Cortex of kidney (tissue), 1 donor: ENCODE data around the gene S100A9.
"Not testable (repeated sequence)": the region's sequence is repeated elsewhere in the genome, so short reads cannot be mapped to it uniquely, and the experiment has no call there.

ENCODE experiments used
- DNase-seq: peaks from one replicate; lab custom pipeline; 2025; lab: John Stamatoyannopoulos, UW

S100A9 gene

DNA sequence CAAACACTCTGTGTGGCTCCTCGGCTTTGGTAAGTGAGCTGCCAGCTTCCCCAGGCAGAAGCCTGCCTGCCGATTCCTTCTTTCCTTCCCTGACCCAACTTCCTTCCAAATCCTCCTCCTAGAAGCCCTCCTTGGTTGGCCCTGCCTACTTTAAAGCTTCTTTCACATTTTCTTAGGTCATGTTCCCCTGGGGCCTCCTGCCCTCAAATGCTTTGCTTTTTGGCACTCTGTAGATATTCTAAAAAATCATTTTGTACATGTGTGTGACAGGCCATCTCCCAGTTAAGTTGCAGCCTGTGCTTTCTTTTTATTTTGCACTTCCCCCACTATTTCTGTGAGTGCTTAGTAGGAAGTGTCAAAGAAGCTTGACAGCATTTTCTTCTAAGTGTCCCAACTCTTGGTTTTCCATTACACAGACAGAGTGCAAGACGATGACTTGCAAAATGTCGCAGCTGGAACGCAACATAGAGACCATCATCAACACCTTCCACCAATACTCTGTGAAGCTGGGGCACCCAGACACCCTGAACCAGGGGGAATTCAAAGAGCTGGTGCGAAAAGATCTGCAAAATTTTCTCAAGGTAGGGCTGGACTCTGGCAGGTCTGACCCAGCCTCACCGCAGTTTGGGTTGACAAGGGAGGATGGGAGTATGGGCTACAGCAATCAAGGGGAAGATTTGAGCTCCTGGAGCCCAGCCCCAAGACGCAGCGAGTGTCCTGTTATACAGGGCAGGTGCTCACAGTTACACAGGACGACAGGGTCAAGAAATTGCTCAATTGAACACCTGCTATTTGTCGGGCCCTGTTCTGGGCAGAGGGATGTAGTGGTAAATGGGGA lies at the start of gene S100A9:
Gene S100A9 (plus strand): TSS at position 2 of the 838 bp plus-strand sequence. CDS start 430 bp downstream, at position 432.
- DNase-seq = no peak

DNA sequence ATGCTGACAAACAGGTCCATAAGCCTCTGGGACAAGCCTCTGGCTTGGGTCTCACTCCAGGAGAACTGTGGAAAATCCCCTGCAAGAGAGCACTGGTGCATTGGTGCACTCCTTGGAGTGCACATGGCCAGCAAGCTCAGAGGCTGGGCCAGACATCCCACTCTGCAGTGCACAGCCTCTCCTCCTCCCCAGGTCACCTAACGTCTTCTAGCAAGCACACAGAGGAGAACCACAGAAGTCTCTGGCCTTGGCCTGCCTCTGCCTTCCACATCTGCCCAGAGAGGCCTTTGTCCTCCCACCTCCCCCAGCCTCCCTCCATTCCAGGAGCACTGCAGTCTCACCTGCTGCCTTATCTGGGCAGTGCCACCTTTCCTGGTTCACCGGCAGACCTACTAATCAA lies 49.1 kb upstream of the S100A9 start:
- DNase-seq = no peak

DNA sequence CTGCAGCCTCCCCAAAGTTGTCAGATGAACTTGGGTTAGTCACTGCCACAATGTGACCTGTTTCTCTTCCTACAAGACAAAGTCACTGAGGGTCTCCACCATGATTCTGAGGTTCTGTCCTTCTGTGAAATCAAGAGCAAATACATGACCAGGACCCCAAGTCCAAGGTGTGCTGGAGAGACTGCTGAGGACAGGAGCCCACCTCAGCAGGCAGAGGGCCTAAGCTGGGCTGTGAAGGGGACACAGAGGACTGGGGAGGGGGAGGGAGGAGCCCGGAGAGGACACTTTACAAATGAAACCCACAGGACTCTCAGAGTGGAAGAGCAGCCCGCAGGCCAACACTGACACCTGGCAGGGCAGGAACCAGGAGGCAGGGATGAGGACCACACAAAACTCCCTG lies 48.2 kb upstream of the S100A9 start:
- DNase-seq = no peak

DNA sequence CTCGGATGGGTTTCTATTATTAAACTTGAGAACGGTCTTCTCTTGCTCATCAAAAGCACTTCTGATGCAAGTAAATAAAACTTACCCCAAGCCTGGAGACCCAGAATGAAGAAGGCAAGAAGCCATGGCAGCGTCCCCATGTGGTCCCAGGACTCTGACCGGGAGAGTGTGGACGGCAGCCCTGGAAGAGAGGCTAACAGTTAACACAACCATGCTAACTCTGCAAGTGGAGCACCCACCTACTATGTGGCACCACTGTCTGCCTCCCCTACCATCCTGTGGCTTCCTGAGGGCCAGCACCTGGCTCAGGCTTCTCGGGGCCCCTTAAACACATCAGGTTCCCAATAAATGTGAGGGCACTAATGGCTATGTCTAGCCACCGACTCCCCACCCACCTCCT lies 47.1 kb upstream of the S100A9 start:
- no peak for DNase-seq

DNA sequence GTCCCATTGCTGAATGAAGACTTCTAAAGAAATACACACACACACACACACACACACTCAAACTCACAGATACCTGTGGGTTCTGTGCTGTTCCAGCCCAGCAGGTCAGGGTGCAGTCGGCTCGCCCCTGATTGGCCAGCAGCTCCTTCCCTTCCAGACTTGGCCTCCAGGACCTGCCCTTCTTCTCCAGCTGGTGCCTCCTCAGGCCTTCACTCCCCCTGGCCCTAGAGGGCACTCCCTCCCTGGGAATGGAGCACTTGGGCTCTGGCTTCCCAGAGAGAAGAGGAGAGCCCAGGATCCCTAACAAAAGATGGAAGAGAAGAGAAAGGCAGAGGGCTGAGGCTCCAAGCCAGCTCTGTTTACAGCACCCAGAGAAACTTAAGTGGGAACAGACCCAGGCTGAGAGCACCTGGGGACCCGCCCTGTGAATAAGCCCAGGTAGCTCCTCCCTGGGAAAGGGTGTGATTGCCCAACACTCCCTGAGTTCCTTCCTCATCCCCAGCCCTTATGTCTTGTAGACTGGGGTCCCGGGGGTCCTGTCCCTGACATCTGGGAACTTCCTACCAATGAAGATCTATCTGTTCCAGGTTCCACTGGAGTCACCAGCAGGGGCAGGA lies 45.0 kb upstream of the S100A9 start, which contains the start of gene PGLYRP3:
Gene PGLYRP3 (minus strand): TSS at position 383 of the 617 bp plus-strand sequence. CDS start 2,287 bp downstream, outside the sequence.
- no peak for DNase-seq

DNA sequence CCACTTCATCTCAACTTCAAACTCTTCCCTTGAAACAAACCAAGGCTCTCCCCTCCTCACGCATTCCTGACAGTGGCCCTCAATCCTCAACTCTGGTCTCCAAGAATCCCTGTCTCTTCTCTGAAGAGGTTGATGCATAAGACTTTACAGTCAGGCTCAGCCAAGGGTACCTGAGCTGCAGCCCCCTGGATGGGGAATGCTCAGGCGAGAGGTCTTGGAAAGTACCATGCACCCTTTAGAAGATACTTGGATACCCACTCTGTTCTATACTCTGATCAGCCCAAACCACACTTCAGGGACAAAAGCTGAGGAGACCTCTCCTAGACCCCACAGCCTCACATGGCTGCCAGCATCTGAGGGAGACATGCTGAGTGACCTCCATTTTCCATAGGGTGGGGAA lies 44.4 kb upstream of the S100A9 start:
- DNase-seq = no peak

DNA sequence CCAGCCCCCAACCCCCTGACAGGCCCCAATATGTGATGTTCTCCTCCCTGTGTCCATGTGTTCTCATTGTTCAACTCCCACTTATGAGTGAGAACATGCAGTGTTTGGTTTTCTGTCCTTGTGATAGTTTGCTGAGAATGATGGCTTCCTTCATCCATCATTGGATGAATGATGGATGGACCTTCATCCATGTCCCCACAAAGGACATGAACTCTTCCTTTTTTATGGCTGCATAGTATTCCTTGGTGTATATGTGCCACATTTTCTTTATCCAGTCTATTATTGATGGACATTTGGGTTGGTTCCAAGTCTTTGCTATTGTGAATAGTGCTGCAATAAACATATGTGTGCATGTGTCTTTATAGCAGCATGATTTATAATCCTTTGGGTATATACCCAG lies 43.3 kb upstream of the S100A9 start:
- DNase-seq = not testable (repeated sequence)

DNA sequence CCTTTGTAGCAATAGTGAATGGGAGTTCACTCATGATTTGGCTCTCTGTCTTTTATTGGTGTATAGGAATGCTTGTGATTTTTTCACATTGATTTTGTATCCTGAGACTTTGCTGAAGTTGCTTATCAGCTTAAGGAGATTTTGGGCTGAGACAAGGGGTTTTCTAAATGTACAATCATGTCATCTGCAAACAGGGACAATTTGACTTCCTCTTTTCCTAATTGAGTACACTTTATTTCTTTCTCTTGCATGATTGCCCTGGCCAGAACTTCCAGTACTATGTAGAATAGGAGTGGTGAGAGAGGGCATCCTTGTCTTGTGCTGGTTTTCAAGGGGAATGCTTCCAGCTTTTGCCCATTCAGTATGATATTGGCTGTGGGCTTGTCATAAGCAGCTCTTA lies 41.6 kb upstream of the S100A9 start:
- DNase-seq = not testable (repeated sequence)

DNA sequence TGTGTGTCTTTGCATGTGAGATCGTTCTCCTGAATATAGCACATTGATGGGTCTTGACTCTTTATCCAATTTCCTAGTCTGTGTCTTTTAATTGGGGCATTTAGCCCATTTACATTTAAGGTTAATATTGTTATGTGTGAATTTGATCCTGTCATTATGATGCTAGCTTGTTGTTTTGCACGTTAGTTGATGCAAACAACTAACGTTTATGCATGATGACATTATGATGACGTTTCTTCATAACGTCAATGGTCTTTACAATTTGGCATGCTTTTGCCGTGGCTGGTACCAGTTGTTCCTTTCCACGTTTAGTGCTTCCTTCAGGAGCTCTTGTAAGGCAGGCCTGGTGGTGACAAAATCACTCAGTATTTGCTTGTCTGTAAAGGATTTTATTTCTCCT lies 39.5 kb upstream of the S100A9 start:
- DNase-seq = not testable (repeated sequence)

DNA sequence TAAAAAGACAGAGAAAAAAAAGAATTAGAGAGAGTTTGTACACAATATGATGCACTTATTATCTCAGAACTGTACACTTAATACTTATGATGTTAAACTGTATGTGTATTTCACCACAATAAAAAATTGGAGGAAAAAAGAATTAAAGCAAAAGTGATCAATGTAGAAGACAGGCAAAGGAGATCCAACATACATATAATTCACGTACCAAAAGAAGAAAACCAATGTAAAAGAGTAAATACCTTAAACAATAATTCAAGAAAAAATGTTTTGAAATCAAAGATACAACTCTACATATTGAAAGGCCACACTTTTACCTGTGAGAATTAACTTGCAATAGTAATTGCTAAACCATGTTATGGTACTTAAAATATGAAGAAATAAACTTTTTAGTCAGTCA lies 35.1 kb upstream of the S100A9 start:
- DNase-seq = no peak

DNA sequence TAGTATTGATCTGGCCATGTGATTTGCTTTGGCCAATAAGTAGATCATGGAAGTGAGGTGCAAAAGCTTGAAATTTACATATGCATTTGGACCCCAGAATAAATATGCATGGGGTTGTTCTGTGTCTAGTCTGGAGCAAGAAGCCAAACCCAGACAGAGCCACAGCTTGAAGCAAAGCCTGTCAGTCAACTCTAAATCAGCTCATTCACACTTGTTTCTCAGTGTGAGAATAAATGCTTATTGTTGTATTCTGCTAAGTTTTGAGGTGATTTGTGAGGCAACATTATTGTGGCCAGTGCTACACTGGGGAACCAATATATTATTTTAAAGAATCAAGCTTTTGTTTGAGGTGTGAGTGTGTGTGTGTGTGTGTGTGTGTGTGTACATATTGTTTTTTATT lies 32.7 kb upstream of the S100A9 start:
- DNase-seq = no peak

DNA sequence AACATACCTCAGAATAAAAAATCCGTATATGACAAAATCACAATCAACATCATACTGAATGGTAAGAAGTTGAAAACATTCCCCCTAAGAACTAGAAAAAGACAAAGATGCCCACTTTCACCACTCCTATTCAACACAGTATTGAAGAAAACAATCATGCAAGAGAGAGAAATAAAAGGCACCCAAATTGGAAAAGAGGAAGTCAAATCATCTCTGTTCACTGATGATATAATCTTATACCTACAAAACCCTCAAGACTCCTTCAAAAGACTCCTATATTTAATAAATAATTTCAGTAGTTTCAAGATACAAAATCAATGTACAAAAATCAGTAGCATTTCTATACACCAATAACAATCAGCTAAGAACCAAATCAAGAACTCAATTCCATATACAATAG lies 23.8 kb upstream of the S100A9 start:
- DNase-seq = no peak

DNA sequence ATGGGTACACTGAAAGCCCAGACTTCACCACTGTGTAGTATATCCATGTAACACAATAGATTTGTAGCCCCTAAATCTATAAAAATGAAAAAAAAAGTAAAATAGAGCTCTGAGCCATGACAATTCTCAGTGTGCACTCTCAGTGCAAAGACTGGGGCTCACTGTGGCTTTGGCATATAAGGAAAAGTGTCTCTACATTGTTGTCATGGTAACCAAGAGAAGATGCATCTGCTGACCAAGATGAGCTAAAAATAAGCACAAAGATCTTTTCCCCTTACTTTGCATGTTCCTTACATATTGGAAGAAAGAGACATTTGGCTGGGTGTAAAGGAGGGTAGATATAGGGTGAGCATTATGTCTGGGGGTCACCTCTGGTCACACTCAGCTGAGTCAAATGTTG lies 21.0 kb upstream of the S100A9 start:
- no peak for DNase-seq

DNA sequence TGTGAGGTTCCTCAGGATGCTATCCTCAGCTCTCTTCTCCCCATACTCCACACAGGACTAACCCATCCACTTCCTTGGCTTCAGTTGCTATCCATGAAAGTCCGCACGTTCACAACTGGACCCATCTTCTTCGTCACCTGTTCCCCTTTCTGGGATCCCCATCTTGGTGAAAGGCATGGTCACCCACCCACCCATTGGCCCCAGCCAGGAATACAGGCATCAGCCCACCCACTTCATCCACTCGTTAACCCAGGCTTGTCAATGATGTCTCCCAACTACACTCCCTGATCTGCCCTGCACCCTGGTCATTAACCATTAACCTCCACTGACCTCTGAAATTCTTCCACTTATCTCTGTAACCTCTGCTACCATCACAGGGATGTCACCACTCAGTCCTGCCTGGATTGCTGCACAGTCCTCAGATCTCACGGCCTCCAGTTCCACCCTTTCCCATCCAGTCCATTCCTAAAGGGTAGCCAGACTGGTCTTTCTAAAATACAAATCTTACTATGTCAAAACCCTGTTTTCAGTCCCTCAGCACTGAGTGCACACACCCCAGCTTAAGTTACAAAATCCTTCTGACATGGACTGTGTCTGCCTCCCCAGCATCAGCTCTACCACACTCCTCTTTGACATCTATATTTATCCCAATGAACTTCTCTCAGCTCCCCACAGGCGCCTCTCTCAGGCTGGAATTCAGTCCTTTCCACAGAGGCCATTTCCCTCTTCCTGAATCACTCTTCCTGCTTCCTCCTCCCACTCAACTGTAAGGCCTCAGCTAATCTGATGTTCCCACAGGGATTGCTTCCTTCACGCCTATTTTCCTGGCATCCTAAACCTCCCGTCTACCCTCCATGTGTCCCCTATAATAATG lies 19.4 kb upstream of the S100A9 start:
- DNase-seq = no peak

DNA sequence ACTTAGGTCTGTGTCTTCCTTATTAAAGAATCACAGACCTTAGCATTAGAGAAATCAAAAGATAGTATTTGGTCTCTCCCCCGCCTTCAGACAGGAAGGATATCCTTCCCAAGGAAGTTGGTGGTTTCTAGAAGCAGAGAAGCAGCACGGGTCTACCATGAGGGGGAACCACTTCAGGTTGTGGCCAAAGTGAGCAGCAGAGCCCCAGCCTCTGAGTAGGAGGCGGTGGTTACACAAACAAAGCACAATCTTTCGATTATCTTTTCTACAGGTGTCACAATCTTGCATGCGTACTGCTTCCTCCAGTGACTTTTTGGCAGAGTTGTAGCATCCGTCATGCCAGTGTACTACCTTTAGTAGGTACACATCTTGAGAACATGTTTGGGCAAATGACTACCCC lies 17.9 kb upstream of the S100A9 start:
- DNase-seq = no peak

DNA sequence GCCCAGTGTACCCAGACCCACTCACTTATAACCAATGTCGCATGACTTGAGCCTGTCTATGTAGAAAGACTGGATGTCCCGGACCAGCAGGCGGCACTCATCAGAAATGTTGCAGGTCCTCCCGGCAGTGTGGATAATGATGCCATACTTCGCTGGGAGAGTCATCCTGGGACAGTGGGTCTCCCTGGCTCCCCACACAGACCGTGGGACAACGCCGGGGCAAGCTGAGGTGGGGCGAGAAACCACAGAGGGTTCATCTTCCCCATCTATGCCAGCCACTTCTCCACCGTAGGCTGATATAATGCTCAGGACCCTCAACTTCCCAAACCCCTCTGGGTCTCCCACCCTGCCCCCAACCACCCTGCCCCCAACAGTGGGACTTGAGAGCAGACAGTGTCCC lies 17.3 kb upstream of the S100A9 start:
- no peak for DNase-seq

DNA sequence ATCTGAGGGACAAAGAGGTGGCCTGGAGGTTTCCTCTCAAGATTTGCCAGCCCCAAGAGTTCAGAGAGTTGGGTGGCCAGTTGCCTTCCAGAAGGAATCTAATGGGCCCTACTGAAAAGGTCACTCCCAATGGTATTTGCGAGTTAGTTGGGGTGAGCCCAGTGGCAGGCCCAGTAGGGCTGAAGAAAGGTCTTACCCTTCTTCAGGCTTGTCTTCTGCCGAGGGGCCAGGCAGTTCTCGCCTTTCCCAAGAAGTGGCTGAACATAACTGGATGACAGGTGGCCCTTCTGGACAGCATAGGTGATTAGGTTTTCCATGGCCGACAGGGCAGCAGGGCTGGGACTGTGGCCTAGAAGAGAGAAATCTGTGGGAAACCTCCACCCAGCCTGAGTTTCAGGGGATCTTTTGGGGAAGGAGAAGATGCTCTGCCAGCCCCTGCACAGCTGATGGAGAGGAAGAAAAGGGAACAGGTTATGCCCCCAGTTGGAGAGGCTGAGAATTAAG lies 16.2 kb upstream of the S100A9 start:
- no peak for DNase-seq

DNA sequence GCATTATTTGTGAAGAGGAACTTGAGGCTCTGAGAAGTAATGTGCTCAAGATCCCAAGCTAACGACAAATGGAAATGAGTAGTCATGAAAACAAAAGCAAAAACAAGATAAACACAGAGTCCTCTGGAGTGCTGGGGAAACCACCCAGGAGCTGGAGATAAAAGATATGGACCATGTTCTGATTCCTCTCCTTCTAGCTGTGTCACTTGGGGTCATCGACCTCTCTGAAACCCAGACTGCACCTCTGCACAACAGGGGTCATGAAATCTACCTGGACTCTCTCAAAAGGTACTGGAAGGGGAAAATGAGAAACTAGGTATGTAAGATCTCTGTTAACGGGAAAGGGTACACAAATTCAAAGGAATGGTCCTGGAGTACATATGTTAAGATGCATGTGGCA lies 15.5 kb upstream of the S100A9 start:
- DNase-seq = no peak

DNA sequence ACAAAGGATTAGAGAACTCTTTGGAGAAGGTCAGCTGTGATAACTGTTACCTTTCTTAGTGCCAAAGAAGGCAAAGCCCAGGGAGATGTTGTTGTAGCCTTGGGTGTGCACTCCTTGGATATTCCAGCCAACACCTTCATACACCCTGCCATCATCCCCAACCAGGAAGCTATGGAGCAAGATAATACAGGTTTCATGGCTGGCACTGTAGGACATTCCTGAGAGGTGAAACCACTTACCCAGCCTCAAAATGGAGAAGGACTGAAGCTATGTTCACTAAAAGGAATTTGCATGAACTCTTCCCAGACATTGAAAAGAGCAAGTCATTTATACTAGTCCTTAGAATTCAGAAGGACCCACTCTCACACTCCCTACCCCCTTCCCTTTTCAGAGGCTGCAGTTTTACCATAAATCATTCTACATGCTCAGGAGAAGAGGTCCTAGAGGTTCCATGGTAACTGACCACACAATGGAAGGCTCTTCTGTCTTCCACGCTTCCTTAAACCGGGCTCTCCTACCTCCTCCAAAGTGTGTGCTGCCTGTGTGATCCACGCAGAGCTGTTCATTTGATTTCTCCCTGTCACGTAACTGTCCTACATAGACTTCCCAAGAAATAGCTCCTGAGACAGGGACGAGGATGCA lies 14.5 kb upstream of the S100A9 start:
- DNase-seq = no peak

DNA sequence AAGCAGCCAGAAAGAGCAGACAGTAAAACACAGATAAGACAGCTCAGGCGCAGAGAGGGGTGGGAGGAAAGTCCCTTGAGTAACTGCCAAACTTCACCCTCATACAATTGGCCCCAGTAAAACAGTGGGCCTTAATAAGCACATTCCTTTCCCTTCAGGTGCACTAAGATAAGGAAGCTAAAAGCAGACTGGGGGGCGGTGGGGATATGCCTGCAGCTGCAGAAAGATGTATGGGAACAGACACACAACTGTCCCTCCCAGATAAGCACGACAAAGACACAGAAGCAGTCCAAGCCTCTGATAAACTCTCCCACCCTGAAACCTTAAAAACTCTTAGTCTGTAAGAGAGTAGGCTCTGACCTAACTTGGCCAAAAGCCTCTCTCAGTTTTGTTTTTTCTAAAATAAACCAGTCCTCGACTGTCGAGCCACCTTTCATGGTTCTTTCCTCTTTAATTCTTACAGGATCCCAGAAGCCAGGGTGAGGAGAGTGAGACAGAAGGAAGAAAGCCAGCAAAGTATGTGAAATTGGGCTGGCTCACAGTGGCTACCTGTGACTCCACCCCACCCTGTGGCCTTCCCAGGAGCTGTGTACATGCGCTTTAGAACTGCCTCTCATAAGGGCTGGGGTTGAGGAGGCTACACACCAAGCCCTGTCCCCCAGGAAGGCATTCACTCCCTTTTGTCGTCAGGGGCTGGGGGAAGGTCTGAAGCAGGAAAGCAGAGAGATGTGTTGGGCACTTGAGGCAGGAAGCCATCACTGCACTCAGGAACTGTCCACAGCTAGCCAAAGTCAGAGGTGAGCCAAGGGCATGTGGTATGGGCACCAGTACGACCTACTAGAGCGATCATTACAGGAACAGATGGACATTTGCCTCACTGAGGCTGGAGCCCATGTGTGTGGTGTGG lies 13.6 kb upstream of the S100A9 start:
- no peak for DNase-seq

DNA sequence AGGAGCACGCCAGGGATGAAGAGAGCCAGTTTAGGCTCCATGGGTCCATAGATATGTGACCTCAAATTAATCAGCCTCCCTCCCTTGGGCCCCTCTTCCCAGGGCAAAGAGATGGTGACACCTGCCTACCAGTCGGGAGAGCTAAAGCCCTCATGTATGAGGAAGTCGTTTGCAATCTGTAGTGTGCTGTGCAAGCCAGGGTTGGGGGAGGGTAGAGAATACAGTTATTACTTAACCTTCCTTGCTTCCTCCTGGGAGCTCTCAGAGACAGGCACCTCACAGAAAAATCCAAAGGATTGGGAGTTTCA lies 13.0 kb upstream of the S100A9 start:
- DNase-seq = no peak
